ENCODE results near the gene CPNE2.
"Not testable (repeated sequence)": the region's sequence is repeated elsewhere in the genome, so short reads cannot be mapped to it uniquely, and the experiment has no call there.

CPNE2 gene

DNA sequence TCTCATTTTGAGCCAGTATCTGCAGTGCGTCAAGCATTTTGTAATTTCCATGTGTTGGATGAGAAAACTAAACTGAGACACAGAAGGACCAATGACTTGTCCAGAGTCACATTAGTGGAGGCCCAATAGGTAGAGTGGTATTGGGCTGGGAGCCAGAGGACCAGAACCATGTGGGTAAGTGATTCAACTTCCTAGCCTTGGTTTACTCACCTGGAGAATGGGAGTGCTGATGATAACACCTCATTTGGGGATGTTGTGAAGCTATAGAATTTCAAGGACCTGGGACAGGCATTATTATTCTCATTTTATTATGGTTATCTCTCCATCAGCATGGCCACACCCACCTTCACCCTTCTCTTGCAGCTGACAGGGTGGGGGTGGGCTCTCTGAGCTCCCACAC lies 8.1 kb downstream of the CPNE2 start:
- DNase-seq, result no peak

DNA sequence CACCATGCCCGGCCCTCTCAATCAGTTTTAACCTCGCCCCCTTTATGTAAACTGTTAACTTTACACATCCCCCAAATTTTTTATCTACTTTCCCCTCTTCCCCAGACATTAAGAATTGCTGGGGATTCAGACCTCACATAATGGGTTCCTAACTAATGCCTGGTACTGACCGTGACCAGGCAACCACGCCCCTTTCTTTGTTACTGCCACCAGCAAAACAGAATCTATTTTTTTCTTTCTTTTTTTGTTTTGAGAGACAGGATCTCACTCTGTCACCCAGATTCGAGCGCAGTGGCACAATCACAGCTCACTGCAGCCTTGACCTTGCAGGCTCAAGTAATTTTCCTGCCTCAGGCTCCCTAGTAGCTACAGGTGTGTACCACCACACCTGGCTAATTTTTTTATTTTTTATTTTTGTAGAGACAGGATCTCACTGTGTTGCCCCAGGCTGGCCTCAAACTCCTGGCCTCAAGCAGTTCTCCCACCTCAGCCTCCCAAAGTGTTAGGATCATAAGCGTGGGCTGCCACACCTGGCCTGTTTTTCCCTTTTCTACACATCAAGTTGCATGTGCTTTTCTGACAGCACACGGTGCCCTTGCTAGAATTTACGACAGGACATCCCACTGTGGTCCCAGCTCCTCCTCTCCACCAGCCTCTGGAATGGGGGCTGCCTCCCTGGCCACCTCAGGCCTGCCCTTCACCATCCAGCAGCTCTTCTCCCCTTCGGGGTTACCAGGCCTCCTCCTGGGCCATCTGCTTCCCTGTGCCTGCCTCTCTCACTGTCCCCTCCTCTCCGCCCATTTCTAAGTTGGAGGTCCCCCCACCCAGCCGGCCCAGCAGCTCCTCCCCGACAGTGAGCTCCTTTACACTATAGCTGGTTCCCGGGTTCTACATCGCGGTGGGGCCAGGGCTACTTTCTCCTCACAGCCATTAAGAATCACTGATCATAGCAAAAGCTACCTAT lies 10.8 kb downstream of the CPNE2 start:
- no peak for DNase-seq

DNA sequence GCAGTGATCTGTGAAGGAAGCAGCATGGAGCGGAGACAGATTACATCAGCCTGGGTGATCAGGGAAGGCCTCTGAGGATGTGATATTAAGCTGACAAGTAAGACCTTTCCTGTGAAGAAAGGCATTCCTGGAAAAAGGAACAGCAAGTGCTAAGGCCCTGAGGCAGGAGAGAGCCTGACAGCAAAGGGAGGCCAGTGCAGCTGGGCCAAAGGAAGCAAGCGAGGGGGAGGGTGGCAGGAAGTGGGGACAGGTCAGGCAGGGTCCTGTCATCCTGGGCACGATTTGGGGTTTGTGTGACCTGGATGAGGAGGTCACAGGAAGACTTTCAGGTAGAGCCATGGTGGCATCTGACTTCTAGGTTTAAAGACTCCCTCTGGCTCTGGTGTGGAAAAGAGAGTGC lies 12.3 kb downstream of the CPNE2 start:
- no peak for DNase-seq

DNA sequence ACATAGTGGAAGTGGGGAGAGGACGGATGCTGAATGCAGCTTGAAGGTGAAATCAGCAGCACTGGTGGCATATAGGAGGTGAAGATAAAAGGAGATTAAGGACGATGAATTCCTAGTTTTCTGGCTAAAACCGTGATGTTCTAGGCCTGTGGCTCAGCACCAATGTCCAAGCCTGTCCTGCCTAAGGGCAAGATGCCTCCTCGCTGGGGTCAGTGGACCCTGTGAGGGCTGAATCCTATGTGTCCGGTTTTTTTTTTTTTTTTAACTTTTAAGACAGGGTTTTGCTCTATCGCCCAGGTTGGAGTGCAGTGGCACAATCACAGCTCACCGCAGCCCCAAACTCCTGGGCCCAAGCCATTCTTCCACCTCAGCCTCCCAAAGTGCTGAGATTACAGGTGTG lies 12.8 kb downstream of the CPNE2 start:
- no peak for DNase-seq

DNA sequence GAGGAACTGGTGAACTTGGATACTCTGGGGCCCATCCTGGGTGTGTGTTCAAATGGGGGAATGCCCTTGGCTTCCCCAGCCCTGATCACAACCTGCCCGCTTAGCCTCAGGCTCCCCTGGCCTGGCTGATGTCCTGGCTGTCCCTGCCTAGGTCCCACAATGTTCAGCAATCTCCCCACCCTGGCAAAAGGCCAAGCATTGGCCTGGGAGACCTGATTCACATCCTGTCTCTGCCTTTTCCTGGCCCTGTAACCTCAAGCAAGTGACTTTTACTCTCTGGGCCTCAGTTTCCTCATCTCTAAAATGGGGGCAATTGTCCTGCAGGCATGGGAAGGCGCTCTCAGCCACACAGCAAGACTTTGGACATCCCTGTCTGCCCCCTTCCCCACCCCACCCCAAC lies 14.4 kb downstream of the CPNE2 start:
- DNase-seq, result no peak

DNA sequence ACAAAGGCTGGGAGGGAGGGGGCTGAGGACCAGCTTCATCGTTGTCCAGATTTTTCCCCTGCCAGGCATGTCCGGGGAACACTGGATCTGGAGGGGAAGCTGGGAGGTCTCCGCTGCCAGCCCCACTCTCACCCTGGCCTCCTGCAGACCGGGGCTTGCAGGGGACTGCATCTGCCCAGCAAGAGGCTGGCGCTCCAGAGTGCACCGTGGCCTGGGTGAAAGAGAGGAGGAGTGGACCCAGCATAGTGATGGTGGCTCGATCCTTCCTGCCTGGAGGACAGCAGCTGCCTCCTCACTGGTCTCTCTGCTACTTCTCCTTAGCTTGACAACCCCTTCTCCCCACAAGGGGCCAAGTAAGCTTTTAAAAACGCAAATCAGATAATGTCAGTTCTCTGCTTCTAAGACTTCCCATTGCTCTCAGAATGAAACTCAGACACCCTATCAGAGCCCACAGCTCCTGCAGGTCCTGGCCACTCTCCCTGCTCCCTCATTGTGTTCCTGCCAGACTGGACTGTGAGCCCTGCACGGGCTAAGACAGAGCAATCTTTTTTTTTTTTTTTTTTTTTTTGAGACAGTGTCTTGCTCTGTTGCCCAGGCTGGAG lies 15.0 kb downstream of the CPNE2 start:
- no peak for DNase-seq

DNA sequence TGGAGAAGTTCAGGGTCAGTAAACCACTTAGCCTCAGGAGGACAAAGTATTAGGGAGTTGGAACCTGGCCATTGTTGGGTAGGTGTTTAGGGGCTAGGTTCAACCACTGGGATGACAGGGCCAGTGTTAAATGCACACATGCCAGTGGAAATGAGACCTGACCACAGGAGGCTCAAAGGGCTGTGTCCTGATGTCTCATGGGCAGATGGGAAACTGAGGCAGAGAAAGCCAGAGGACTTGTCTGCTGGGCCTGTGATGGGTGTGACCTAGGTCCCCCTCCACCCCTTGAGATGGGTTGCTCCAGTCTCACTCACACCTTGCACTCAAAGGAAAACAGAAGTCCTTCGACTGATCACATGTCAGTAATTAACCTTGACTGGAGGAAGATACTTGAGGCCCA lies 16.0 kb downstream of the CPNE2 start:
- no peak for DNase-seq

DNA sequence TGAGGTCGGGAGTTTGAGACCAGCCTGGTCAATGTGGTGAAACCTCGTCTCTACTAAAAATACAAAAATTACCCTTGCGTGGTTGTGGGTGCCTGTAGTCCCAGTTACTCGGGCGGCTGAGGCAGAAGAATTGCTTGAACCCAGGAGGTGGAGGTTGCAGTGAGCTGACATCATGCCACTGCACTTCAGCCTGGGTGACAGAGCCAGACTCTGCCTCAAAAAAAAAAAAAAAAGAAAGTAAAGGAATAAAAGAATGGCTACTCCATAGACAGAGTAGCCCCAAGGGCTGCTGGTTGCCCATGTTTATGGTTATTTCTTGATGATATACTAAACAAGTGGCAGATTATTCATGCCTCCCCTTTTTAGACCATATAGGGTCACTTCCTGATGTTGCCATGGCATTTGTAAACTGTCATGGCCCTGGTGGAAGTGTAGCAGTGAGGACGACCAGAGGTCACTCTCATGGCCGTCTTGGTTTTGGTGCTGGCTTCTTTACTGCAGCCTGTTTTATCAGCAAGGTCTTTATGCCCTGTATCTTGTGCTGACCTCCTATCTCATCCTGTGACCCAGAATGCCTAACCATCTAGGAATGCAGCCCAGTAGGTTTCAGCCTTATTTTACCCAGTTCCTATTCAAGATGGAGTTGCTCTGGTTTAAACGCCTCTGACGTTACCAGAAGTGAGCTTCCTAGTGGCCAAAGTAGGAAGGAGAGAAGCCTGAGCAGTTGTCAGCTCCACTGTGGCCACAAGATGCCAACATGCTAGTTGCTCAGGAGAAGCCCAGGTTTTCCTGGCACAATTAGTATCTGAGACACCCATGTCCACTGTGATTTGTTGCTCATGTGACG lies 17.1 kb downstream of the CPNE2 start:
- not testable (repeated sequence) for DNase-seq

DNA sequence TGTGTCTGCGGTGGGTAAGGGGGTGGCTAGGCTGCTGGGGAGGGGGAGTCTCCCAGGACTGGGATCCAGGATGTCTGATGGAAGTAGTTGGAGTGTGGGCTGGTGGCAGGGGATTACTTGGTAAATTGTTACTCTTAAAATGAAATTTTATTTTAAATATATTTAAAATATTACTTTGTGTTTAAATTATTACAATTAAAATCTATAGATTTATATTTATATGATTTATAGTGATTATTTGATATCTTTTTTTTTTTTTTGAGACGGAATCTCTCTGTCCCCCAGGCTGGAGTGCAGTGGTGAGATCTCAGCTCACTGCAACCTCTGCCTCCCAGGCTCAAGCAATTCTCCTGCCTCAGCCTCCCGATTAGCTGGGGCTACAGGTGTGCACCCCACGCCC lies 18.6 kb downstream of the CPNE2 start:
- no peak for DNase-seq

DNA sequence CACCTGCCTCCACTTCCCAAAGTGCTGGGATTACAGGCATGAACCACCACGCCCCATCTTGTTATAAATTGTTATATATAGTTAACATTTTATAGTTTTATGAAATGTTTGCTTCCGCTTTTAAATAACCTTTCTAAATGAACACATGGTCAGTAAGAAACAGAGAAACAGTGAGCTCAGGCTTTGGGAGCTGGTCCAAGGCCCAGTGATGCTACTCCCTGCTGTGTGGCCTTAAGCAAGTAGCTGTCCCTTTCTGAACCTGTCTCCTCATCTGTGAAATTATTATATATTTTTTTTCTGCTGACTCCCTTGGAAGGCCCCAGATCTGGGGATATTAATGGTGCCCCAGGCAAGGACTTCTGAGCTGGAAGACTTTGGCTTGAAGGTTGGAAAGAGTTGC lies 19.0 kb downstream of the CPNE2 start:
- no peak for DNase-seq

DNA sequence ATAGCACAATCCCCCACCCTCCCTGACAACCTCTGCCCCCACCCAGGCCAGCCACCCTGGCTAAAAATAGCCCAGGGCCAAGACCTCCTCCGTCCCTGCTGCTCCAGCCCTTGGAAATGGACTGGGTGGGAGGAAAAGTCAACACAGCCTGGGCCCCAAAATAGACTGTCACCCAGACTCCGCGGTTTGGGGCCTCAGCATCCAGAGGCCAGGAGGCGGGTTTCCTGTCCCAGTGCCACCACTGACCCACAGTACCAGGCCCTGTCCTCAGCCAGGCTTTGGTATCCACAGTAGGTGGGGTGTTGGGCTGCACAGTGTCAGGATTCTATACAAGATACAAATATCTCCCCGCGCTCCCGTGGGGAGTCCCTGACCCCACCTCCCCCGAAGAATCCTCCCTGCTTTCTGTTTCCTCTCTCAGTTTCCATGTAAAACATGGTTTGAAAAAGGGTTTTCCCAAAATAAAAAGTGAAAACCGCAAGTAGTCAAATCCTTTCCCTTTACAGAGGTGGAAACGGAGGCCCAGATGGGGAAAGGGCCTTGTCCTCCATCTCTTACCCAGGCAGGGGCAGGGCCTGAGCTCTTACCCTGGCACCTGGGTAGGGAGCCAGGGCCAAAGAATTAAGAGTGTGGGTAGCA lies 20.1 kb downstream of the CPNE2 start:
- no peak for DNase-seq

DNA sequence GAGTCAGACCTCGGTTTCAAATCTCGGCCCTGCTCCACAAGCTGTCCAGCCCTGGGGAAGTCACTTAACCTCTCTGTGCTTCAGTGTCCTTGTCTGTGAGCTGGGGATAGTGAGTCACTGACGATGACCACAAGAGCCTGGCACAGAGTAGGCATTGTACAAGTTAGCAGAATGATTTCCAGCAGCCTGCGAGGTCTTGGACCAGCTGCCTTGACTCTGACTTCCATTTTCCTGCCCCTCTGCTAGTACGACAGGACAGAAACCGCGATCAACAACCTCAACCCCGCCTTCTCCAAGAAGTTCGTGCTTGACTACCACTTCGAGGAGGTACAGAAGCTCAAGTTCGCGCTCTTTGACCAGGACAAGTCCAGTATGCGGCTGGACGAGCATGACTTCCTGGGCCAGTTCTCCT lies 20.7 kb downstream of the CPNE2 start:
- no peak for DNase-seq

DNA sequence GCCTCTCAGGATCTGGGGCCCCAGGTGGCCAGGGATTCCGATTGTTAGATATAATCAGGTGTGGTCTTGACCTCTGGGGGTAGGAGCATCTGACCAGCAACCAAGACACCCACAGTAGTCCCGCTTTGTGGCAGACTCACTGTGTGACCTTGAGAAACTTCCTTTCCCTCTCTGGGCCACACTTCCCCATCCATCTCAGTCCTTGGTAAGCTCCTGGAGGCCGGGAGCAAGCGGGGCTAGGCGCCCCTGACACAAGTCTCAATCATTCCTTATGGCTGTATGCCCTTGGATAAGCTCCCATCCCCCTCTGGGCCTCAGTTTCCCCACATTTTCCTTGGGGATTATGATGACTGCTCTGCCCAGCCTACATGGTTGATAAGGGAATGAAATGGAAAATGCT lies 21.3 kb downstream of the CPNE2 start:
- no peak for DNase-seq

DNA sequence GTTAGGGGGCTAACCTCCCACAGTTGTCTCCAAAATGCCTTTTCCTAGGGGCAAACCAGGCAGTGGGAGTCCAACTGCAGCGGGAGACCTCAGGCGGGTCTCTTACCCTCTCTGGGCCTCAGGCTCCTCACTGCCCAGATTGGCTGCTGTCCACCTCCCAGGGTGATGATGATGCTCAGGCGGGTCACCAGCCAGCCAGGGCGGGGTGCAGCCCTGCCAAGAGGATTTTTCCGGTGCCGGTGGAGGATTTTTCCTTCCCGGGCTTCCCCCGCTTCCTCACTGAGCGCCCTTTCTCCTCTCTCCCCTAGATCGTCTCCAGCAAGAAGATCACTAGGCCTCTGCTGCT lies 22.8 kb downstream of the CPNE2 start:
- no peak for DNase-seq

DNA sequence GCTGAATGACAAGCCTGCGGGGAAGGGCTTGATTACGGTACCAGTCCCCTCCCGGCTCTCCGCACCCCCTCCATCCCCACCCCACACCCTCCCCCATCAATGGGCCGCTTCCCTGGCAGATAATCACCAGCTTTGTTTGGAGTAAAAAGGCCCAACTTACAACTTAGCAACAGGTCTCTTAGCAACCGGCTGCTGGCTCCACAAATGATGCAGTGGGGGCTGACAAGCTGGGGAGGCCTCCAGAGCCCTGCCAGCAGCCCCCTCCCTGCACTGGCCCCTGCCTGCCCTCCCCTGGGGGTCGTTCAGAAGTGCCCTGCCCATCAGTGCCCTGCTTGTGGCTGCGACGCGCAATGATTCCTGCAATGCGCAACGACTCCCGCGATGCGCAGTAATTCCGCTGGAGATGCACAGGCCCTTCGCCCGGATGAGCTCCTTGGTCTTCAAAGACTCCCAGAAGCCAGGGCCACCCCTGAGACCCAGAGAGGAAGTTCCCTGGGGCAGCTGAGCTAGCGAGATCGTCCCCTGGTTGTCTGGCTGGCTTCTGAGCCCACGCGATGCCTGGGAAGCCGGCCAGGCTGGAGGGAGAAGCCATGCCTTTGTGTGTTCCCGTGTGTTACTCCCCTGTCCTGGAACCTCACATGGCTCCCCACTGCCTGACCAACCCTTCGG lies 23.3 kb downstream of the CPNE2 start:
- peak; percentile 87 for DNase-seq

DNA sequence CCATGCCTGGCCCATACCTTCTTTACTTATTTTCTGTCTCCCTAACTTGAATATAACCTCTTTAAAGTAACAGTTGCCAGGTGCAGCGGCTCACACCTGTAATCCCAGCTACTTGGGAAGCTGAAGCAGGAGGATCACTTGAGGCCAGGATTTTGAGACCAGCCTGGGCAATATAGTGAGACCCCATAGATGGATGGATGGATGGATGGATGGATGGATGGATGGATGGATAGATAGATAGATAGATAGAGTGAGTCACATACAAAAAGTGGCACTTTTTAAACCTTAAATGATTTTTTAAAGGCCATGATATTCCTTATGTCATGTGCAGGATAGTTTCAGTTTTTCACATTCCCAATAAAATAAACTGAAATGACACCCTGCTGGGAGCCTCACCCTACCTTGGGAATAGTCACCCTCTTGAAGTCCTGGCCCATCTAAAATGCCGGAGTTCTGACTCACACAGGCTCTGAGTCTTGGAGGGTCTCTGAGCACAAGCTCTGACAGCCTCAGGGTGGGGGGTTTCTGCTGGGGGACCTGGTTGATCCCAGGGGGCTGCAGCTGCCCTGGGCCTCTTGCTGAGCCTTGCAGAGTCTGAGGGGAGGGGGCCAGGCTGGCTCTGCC lies 26.2 kb downstream of the CPNE2 start:
- no peak for DNase-seq

DNA sequence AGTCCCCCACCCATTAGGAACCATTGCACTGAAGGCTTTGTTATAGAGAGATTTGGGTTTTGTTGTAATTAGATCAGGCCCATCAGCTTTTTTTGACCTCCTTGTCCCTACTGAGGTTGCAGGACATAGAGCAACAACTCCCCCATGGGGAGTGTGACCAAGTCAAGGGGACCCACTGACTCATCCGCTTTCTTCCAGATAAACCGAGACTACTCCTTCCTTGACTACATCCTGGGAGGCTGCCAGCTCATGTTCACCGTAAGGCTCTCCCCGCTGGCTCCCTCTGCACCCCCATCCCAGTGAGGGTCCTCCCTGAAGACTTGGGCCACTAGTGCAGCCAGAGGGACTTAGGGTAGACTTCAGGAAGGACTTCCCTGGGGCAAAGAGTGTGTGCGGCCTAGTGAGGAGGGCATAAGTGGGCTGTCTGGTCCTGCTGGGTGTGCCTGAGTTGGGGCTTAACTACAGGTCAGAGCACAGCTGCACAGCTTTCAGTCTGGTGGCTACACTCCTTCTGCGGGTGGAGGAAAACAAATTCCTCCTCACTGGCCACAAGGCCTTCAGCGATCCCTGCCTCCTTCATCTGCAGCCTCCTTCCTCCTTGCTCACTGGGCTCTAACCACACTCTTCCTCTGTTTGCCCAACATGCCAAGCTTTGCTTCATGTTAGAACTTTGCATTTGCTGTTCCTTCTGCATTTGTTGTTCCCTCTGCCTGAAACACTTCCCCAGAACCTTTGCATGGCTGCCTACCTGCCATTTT lies 31.0 kb downstream of the CPNE2 start:
- no peak for DNase-seq

DNA sequence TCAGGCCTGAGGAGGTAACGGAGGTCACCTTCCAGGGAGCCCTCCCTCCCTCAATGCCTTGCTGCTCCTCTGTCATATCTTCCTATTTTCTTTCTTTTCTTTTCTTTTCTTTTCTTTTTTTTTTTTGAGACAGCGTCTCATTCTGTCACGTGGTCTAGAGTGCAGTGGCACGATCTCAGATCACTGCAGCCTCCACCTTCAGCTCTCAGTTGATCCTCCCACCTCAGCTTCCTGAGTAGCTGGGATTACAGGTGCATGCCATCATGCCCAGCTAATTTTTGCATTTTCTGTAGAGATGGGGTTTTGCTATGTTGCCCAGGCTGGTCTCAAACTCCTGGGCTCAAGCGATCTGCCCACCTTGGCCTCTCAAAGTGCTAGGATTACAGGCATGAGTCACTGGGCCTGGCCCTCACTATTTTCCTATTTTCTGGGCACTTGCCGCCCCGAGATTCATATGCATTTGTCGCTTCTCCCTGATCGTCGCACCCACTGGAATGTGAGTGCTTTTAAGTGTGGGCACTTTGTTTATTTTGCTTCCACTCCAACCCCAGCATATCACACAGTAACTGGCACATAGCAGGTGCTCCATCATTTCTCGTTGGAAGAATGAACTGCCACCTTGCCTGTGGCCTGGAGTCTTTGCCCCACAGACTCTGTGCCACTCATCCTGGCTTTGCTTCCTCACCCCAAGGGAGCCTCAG lies 31.7 kb downstream of the CPNE2 start:
- DNase-seq, result no peak

DNA sequence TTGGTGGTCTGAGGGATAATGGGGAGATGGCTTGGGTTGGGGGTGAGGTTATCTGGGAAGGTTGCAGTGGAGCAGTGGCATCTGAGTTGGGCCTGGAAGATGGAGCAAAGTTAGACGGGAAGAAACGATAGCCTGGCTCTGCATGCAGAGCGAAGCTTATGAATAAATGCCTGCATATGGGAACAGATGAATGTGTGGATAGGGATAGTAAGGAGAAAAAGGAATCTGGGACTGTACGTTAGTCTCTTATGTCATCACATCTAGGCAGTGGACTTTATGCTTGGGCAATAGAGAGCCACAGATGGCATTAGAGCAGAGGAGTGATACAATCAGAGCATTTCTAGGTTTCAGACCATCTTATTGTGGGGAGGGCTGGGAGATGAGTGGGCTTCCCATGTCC lies 33.0 kb downstream of the CPNE2 start:
- no peak for DNase-seq

DNA sequence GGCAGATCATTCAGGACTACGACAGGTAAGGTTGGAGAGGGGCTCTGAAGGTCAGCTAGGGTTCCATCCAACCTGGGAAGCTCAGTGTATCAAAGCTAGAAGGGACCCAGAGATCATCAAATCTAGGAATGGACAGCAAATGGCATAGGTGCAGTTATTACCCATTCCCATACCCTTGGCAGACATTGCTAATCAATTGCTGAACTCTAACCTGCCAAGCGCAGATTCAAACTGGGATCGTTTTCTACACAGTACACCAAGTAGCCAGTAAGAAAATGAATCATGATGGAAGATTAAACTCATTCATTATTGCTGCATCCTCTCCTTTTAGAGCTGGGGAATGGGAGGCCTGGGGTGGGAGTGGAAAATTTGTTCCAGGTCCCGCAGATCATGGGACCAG lies 33.6 kb downstream of the CPNE2 start:
- no peak for DNase-seq

DNA sequence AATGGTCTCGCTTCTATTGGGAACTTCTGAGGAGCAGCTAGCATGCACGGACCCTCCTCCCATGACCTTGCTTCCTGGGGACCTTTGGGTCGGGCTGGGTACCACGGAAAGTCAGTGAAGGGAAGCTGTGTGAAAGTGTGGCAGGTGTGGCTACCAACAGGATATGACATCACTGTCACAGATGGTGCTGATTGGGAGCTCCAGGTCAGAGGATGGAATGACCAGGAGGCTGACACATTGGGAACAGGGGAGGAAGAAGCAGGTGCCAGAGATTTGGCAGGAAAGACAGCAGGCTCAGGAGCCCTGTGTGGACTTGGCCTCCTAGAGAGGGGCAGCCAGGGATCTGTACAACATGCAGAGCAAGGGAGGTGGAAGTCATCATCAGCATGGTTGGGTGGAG lies 34.0 kb downstream of the CPNE2 start:
- DNase-seq, result no peak
